HEK293T (cell line): ENCODE results near the gene IL12B.

Source experiments
- CTCF ChIA-PET: fragments of 350-600 bp; formaldehyde crosslinking; extraction: SDS; loops from one replicate; lab custom pipeline; 2021; ENCODE audit warnings: antibody characterized with exemption, inconsistent platforms; lab: Yijun Ruan, JAX
- POLR2A ChIA-PET: fragments of 350-600 bp; formaldehyde crosslinking; extraction: SDS; loops from one replicate; lab custom pipeline; 2020; ENCODE audit warnings: antibody characterized with exemption, inconsistent platforms; lab: Yijun Ruan, JAX
- DNase-seq: peaks from one replicate; pipeline ENCODE4 v3.0.0; 2012; ENCODE audit warnings: mixed read lengths; ENCODE audit errors: extremely low spot score
- ARNT ChIP-seq: fragments of 450-650 bp; IDR thresholded peaks from 2 replicates; pipeline ENCODE4 v1.6.1; 2017; ENCODE audit warnings: mild to moderate bottlenecking
- BHLHE40 ChIP-seq: fragments of 450-650 bp; IDR thresholded peaks from 2 replicates; pipeline ENCODE4 v1.6.1; 2016; ENCODE audit warnings: mild to moderate bottlenecking, moderate library complexity, borderline replicate concordance
- ELF4 ChIP-seq: fragments of 450-650 bp; IDR thresholded peaks from 2 replicates; pipeline ENCODE4 v1.6.1; 2017; ENCODE audit warnings: antibody characterized with exemption
- FOXK2 ChIP-seq: fragments of 450-650 bp; IDR thresholded peaks from 2 replicates; pipeline ENCODE4 v1.6.1; 2016; ENCODE audit warnings: mild to moderate bottlenecking
- FOXM1 ChIP-seq: fragments of 450-650 bp; IDR thresholded peaks from 2 replicates; pipeline ENCODE4 v1.6.1; 2017; ENCODE audit warnings: mild to moderate bottlenecking, borderline replicate concordance
- HDGF ChIP-seq: fragments of 450-650 bp; IDR thresholded peaks from 2 replicates; pipeline ENCODE4 v1.6.1; 2017; ENCODE audit warnings: antibody characterized with exemption, borderline replicate concordance
- LEF1 ChIP-seq: fragments of 450-650 bp; IDR thresholded peaks from 2 replicates; pipeline ENCODE4 v1.6.1; 2017; ENCODE audit warnings: mild to moderate bottlenecking, borderline replicate concordance
- NFRKB ChIP-seq: fragments of 450-650 bp; IDR thresholded peaks from 2 replicates; pipeline ENCODE4 v1.6.1; 2016; ENCODE audit warnings: mild to moderate bottlenecking, moderate library complexity
- PKNOX1 ChIP-seq: fragments of 450-650 bp; IDR thresholded peaks from 2 replicates; pipeline ENCODE4 v1.6.1; 2016
- SP1 ChIP-seq: fragments of 450-650 bp; IDR thresholded peaks from 2 replicates; pipeline ENCODE4 v1.6.1; 2017
- SUZ12 ChIP-seq: fragments of 450-650 bp; IDR thresholded peaks from 2 replicates; pipeline ENCODE4 v1.6.1; 2016; ENCODE audit warnings: mild to moderate bottlenecking
- TARDBP ChIP-seq: fragments of 450-650 bp; IDR thresholded peaks from 2 replicates; pipeline ENCODE4 v1.6.1; 2016
- ZNF384 ChIP-seq: fragments of 450-650 bp; IDR thresholded peaks from 2 replicates; pipeline ENCODE4 v1.6.1; 2016

The IL12B gene

DNA sequence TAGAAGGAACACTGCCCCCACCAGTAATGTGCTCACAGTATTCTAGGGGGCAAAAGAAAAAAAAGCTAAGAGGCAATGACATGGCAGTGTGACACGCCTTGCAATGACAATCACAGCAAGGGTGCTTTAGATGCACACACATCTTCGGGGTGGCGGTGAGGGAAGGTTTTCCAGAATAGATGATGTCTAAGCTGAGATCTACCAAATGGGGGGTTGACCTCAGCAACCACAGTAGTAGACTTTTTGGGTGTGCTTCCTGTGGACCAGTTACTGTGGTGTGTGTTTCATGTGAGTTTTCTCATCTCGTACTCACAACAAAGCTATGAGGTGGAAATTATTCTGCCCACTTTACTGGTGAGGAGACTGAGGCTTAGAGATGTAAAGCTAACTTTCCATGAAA lies 10.2 kb upstream of the IL12B start:
- ChIA-PET CTCF (interaction anchor here (1.4 kb wide), 1 partner anchor 9 kb away, joined by 3 read pairs; no protein-coding TSS in a partner anchor), POLR2A (interaction anchor here (1.3 kb wide), 1 partner anchor 9 kb away, joined by 3 read pairs; no protein-coding TSS in a partner anchor)
- TF ChIP-seq LEF1 (no peak), FOXM1 (no peak), SUZ12 (no peak)
- no peak for DNase-seq

DNA sequence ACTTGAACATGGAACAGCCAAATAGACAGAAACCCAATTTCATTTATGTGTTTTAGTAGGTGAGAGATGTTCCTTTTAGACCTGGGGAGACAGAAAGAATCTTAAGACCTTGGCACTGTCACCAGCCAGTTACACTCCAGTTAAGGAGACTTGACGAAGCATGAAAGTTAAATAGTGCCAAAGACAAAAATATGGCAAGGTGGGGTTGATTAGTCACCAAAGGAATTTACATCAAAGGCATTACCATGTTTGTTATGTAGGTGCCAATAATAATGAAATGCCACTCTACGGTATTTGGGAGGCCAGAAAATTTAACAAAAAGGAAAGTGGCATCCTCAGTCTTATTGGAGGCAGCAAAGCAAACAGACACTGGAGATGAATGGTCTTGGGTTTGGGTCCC lies 9.2 kb upstream of the IL12B start:
- no peak for DNase-seq
- ChIA-PET CTCF (interaction anchor here (1.4 kb wide), 1 partner anchor 8 kb away, joined by 3 read pairs; no protein-coding TSS in a partner anchor), POLR2A (no interaction called here)
- no peak for TF ChIP-seq TARDBP
- TF ChIP-seq FOXK2 = no peak
- TF ChIP-seq HDGF = no peak
- no peak for TF ChIP-seq ZNF384
- TF ChIP-seq SP1 = no peak
- TF ChIP-seq ELF4 = no peak
- TF ChIP-seq NFRKB = no peak
- no peak for TF ChIP-seq LEF1
- no peak for TF ChIP-seq SUZ12

GRCh38 chr5:159338118-159338517 lies 7.8 kb upstream of the IL12B start:
- DNase-seq = no peak
- POLR2A ChIA-PET = no interaction called here
- TF ChIP-seq PKNOX1 = no peak
- no peak for TF ChIP-seq TARDBP
- no peak for TF ChIP-seq LEF1
- CTCF ChIA-PET = no interaction called here

DNA sequence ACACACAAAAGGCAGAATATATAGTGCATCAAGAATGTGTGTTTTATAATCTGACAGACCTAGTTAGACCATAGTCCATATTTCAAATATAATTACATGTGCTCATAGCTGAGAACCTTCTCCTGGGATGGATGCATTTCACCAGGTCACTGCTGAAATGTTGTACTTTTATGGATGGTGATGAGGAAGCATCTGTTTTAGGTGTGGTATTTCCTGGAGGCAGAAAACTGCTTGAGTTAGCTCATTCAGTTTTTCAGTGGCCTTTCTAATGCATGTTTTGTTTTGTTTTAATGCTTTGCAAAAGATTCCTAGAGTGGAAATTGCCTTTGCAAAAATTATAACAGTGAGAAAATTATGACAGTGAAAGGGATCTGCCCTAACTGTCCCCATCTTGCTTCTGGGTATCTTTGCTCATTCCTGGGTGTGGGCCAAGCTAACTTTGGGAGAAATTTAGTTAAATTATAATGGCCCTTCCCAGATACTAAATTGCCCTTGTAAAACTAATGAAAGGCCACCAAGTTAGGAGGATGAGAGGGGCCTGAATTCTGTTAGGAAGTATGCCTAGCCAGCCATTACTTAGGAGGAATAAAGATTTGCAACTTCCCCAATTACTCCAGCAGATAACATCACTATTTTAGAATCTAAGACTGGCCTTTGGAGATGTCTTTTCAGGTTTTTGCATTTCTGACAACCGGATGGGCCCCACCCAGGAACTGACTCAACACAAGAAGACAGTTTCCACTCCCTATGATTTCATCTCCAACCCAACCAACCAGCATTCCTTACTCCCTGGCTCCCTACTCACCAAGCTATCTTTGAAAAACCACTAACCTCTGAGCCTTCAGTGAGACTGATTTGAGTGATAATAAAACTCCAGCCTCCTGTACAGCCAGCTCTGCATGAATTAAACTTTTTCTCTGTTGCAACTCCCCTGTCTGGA lies 7.0 kb upstream of the IL12B start:
- CTCF ChIA-PET = interaction anchor here (0.6 kb wide), 1 partner anchor 244 kb away, joined by 4 read pairs; no protein-coding TSS in a partner anchor
- POLR2A ChIA-PET = no interaction called here
- no peak for TF ChIP-seq BHLHE40
- TF ChIP-seq NFRKB = no peak
- TF ChIP-seq ARNT = no peak
- no peak for TF ChIP-seq HDGF
- no peak for TF ChIP-seq SUZ12
- no peak for TF ChIP-seq PKNOX1
- no peak for TF ChIP-seq SP1
- no peak for TF ChIP-seq LEF1
- TF ChIP-seq FOXM1 = no peak
- DNase-seq = no peak

GRCh38 chr5:159336586-159336985 lies 6.3 kb upstream of the IL12B start:
- DNase-seq = no peak
- ChIA-PET CTCF (interaction anchor here (0.6 kb wide), 1 partner anchor 245 kb away, joined by 4 read pairs; no protein-coding TSS in a partner anchor), POLR2A (no interaction called here)
- no peak for TF ChIP-seq ZNF384
- no peak for TF ChIP-seq SP1
- no peak for TF ChIP-seq SUZ12
- no peak for TF ChIP-seq ARNT

DNA sequence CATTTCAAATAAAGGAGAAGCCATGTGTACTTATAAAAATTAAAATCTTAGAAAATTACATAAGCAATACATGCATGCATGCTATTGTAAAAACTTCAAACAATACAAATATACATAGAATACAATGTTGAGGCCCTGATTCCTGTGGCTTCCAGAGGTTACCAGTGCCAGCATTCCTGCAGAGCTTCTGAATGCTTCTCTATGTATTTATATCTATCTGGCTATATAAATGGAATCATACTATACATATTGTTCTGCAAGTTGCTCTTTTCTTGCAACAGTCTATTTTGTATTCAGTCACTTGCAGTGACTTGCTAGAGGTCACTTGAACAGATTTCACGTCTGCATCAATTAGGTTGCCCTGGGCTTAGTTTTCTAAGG lies 3.2 kb upstream of the IL12B start:
- CTCF ChIA-PET = interaction anchor here (0.5 to 2.2 kb wide), 3 partner anchors 8 to 1592 kb away, joined by 3 to 12 read pairs (median 4); no protein-coding TSS in a partner anchor

More for the DNA sequence above, 3.2 kb upstream of the IL12B start:
- TF ChIP-seq ELF4 = no peak
- TF ChIP-seq FOXK2 = no peak
- no peak for TF ChIP-seq FOXM1
- TF ChIP-seq BHLHE40 = no peak
- TF ChIP-seq NFRKB = no peak
- no peak for TF ChIP-seq PKNOX1
- no peak for TF ChIP-seq HDGF
- POLR2A ChIA-PET = no interaction called here
- DNase-seq = no peak
